ENCODE measurements around the gene LRRC53. TPM values are rescaled to one million over a fixed set of nuclear protein-coding genes. Genes with fewer than 3 reads are reported as not detected.

The LRRC53 gene
- total and polyA plus RNA-seq, 2 of the 8 experiments (the other 6 are each of a cell fraction or from before 2014, with no cell fraction given), result not detected

- TF ChIP-seq KDM1A (IDR thresholded peaks at IDR 0.05; ENCODE audit: borderline replicate concordance, low read length), result no peak
- TF ChIP-seq SIN3A (conservative IDR thresholded peaks at IDR 0.05 in 1 of 2, IDR thresholded peaks at IDR 0.05 in 1 of 2; ENCODE audit: low read depth in 1 of 2, low read length in 2 of 2), result no peak
- TF ChIP-seq CHD2 (IDR thresholded peaks at IDR 0.05; ENCODE audit: low read length), result no peak
- TF ChIP-seq HDAC6 (IDR thresholded peaks at IDR 0.05; ENCODE audit: low read depth, low read length), result no peak
- TF ChIP-seq SP2 (IDR thresholded peaks at IDR 0.05; ENCODE audit: low read length), result no peak
- no peak for TF ChIP-seq KDM4A (IDR thresholded peaks at IDR 0.05; ENCODE audit: low read depth, low read length, severe bottlenecking)
- TF ChIP-seq SUZ12 (IDR thresholded peaks at IDR 0.05; ENCODE audit: low read length), result no peak
- no peak for TF ChIP-seq EP300 (IDR thresholded peaks at IDR 0.05; ENCODE audit: borderline replicate concordance in 1 of 2, low read depth in 2 of 2, low read length in 2 of 2)
Measured at GRCh38 chr1:74422421-74423292, 89.8 kb downstream of the LRRC53 start (continued).

Measured in H1 (cell line).